ENCODE results near the gene B3GALT5.

- TF ChIP-seq CTCF (conservative IDR thresholded peaks at IDR 0.05) (no peak), EZH2 (IDR thresholded peaks at IDR 0.05; ENCODE audit: low read depth) (no peak)
Observed at GRCh38 chr21:39696196-39696595, 83.5 kb downstream of the B3GALT5 start.

Measured in PC-9 (cell line).